ENCODE measurements around the gene CCDC83. TPM values are rescaled to one million over a fixed set of nuclear protein-coding genes. Genes with fewer than 3 reads are reported as not detected.
A peak's percentile ranks its signal among the peaks of the same experiment; 100 is the strongest.

Gene CCDC83
- polyA plus RNA-seq, 1 of the 3 experiments (the other 2 are of a cell fraction) = not detected

DNA sequence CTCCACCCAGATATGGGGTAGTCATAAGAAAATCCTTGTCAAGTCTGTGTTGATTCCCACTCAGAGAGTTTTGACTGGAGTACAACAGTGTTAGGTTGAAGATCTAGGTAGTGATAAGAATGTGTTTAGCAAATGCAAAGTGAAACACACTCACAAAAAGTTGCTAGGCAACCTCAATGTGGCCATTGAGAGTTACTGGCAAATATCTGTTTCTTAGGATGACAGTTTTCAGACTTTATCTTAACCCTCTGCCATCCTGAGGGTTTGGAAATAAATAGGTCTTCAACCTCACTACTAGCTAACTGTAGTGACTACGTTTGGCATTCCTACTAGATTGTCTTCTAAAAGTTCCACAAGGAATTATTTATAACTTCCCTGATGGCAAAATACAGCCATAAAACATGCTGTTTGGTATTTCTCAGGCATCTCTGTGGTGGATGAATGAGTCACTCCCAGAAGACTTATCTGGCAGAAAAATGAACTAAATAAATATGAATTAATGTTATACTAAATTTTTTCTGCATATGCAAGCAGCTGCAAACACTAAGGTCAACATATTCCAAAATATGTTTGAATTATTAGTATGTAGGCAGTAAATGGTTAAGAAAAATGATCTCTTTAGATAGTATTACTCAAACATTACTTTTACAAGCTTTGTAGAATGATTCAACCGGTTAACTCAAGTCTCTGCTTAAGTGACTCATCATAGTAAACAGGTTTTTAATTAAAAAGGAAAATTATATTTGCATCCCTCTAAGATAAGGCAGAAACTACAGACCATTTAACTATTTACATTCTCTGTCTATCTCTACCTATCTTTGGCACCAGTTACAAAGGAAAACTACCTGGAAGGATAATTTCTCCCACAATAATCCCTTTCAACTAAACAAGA lies 27.2 kb upstream of the CCDC83 start (continued):
- TF ChIP-seq USF1 (IDR thresholded peaks at IDR 0.05; ENCODE audit: borderline replicate concordance, low read depth) (0 out of 2 replicates have a peak, but pooled peaks have one; percentile 4), GABPA (IDR thresholded peaks at IDR 0.05; ENCODE audit: low read depth) (no peak), RXRA (IDR thresholded peaks at IDR 0.05; ENCODE audit: borderline replicate concordance, low read depth) (peak; percentile 66; the same call in 1 of the 2 replicates), EZH2phosphoT487 (IDR thresholded peaks at IDR 0.05; ENCODE audit: borderline replicate concordance, low read depth) (no peak), GATA2 (CRISPR knock-in tag; IDR thresholded peaks at IDR 0.05) (no peak), SIN3A (IDR thresholded peaks at IDR 0.05; ENCODE audit: borderline replicate concordance, low read depth, low read length) (peak; percentile 67), JUND (IDR thresholded peaks at IDR 0.05) (peak; percentile 88), SMC3 (IDR thresholded peaks at IDR 0.05; ENCODE audit: low read depth, low read length) (no peak), ZBTB33 (IDR thresholded peaks at IDR 0.05; ENCODE audit: borderline replicate concordance, low read depth) (peak; percentile 79; the same call in 1 of the 2 replicates), YY1 (IDR thresholded peaks at IDR 0.05; ENCODE audit: low read depth) (0 out of 2 replicates have a peak, but pooled peaks have one; percentile 19), FOXJ3 (CRISPR knock-in tag; IDR thresholded peaks at IDR 0.05) (no peak)

- DNase-seq = no peak
- Histone ChIP-seq H3K27ac (ENCODE audit: low read depth in 2 of 2, low read length in 1 of 2) (peak overlapping the region; percentile 53 to 97; a peak in 3 of 4 replicates), H3K4me3 (ENCODE audit: low read depth in 2 of 2, low read length in 1 of 2) (peak overlapping the region in 1 of 2 experiments; percentile 22; a peak in 1 of 4 replicates), H3K36me3 (replicated peaks in 1 of 2; ENCODE audit: control insufficient read depth in 1 of 2, insufficient read depth in 2 of 2, low read length in 1 of 2) (no peaks in the 10 kb centered on the region), H3K27me3 (ENCODE audit: insufficient read depth) (no peaks in the 10 kb centered on the region), H4K20me1 (ENCODE audit: insufficient read depth) (peaks cover 4% of the 10 kb centered on the region; the same call in 1 of the 2 replicates), H2AFZ (ENCODE audit: low read depth) (no peak overlapping the region), H3K9ac (no peak overlapping the region), H3K9me3 (no peaks in the 10 kb centered on the region), H3K4me1 (ENCODE audit: control insufficient read depth in 1 of 2, insufficient read depth in 2 of 2, low read depth in 1 of 2, low read length in 1 of 2) (peaks cover 14 to 25% of the 10 kb centered on the region in 2 experiments), H3K79me2 (ENCODE audit: insufficient read depth) (no peaks in the 10 kb centered on the region), H3K4me2 (peak overlapping the region; percentile 48; the same call in 1 of the 2 replicates), H3F3A (replicated peaks; ENCODE audit: insufficient read depth) (peaks cover 19% of the 10 kb centered on the region), H3K9me2 (no peaks in the 10 kb centered on the region)
- ChIA-PET CTCF (interaction anchor here (0.8 kb wide), 1 partner anchor 13 kb away, joined by 3 read pairs; no protein-coding TSS in a partner anchor), POLR2A (no interaction called here)
- 27% methylated on average over 1 of the region's 1 CpG for WGBS (ENCODE audit: low lambda C conversion rate)
- TF ChIP-seq JUND (IDR thresholded peaks at IDR 0.05) = no peak
- TF ChIP-seq NFIC (IDR thresholded peaks at IDR 0.05; ENCODE audit: borderline replicate concordance) = no peak
- no peak for TF ChIP-seq TCF12 (IDR thresholded peaks at IDR 0.05)
- no peak for TF ChIP-seq ZBTB33 (IDR thresholded peaks at IDR 0.05; ENCODE audit: borderline replicate concordance, low read depth)
- TF ChIP-seq, protein P1, sequence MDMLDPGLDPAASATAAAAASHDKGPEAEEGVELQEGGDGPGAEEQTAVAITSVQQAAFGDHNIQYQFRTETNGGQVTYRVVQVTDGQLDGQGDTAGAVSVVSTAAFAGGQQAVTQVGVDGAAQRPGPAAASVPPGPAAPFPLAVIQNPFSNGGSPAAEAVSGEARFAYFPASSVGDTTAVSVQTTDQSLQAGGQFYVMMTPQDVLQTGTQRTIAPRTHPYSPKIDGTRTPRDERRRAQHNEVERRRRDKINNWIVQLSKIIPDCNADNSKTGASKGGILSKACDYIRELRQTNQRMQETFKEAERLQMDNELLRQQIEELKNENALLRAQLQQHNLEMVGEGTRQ (IDR thresholded peaks at IDR 0.05; ENCODE audit: borderline replicate concordance, low read depth, low read length) = no peak
- TF ChIP-seq ELF1 (IDR thresholded peaks at IDR 0.05) = no peak
- TF ChIP-seq, protein P2, sequence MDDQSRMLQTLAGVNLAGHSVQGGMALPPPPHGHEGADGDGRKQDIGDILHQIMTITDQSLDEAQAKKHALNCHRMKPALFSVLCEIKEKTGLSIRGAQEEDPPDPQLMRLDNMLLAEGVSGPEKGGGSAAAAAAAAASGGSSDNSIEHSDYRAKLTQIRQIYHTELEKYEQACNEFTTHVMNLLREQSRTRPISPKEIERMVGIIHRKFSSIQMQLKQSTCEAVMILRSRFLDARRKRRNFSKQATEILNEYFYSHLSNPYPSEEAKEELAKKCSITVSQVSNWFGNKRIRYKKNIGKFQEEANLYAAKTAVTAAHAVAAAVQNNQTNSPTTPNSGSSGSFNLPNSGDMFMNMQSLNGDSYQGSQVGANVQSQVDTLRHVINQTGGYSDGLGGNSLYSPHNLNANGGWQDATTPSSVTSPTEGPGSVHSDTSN (IDR thresholded peaks at IDR 0.05) = no peak
- TF ChIP-seq, protein P3, sequence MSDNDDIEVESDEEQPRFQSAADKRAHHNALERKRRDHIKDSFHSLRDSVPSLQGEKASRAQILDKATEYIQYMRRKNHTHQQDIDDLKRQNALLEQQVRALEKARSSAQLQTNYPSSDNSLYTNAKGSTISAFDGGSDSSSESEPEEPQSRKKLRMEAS (IDR thresholded peaks at IDR 0.05; ENCODE audit: low read depth) = no peak
- TF ChIP-seq, protein P4, sequence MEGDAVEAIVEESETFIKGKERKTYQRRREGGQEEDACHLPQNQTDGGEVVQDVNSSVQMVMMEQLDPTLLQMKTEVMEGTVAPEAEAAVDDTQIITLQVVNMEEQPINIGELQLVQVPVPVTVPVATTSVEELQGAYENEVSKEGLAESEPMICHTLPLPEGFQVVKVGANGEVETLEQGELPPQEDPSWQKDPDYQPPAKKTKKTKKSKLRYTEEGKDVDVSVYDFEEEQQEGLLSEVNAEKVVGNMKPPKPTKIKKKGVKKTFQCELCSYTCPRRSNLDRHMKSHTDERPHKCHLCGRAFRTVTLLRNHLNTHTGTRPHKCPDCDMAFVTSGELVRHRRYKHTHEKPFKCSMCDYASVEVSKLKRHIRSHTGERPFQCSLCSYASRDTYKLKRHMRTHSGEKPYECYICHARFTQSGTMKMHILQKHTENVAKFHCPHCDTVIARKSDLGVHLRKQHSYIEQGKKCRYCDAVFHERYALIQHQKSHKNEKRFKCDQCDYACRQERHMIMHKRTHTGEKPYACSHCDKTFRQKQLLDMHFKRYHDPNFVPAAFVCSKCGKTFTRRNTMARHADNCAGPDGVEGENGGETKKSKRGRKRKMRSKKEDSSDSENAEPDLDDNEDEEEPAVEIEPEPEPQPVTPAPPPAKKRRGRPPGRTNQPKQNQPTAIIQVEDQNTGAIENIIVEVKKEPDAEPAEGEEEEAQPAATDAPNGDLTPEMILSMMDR (IDR thresholded peaks at IDR 0.05) = no peak
- TF ChIP-seq GATA2 (CRISPR knock-in tag; IDR thresholded peaks at IDR 0.05) = no peak
- no peak for TF ChIP-seq SIN3A (IDR thresholded peaks at IDR 0.05; ENCODE audit: borderline replicate concordance, low read depth, low read length)
- no peak for TF ChIP-seq RCOR1 (IDR thresholded peaks at IDR 0.05; ENCODE audit: low read length)
- TF ChIP-seq NRF1 (IDR thresholded peaks at IDR 0.05; ENCODE audit: low read depth, low read length) = no peak
- no peak for TF ChIP-seq EZH2phosphoT487 (IDR thresholded peaks at IDR 0.05; ENCODE audit: borderline replicate concordance, low read depth)
Measured at GRCh38 chr11:85828640-85828978, 26.6 kb upstream of the CCDC83 start.
